IPS DF 4.7 (cell line): ENCODE measurements around the gene RRAD.

ENCODE experiments used
- DNase-seq: peaks from one replicate; pipeline ENCODE4 v3.0.0-alpha.2; 2013; ENCODE audit warnings: low spot score; ENCODE audit errors: extremely low read depth

The RRAD gene

GRCh38 chr16:66881014-66881417 is 44.3 kb downstream of the RRAD start:
- DNase-seq: no peak

DNA sequence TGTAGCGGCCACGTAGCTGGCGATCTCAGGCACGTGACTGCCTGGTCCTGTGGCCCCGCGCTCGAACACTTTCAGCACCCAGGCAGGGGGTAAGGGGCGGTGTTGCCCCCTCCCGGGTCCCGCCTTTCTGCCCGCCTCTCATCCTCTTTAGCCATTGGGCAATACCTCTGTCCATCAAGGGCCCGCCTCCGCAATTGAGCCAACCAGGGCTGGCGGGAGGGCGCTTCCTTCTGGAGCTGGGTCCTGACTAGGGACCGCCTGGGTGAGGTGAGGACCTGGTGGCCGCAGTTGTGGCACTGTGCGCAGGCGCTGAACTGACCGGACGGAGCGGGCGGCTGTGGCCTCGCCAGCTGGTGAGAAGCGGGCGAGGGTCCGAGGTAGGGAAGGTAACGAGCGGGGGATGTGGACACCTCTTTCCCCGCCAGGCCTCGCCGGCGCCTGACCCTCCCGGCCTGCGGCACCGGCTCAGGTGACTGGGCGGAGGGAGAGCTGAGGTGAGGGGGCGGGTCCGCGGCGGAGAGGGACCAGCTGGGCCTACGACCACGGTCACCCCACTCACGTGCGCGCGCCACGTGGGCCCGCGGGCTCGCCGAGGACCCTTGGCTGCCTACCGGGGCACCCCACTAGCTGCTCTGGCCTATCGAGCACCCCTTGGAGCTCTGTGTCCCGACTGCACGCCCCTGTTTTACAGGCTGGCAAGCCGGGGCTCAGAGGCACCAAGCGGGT is 44.9 kb downstream of the RRAD start, which contains the start of gene PDP2:
Gene PDP2, plus strand, starts transcription at position 228 of the 726 bp plus-strand sequence. CDS start 3,770 bp downstream, outside the sequence.
- peak; percentile 90 for DNase-seq

GRCh38 chr16:66878067-66878466 is 47.3 kb downstream of the RRAD start:
- no peak for DNase-seq

DNA sequence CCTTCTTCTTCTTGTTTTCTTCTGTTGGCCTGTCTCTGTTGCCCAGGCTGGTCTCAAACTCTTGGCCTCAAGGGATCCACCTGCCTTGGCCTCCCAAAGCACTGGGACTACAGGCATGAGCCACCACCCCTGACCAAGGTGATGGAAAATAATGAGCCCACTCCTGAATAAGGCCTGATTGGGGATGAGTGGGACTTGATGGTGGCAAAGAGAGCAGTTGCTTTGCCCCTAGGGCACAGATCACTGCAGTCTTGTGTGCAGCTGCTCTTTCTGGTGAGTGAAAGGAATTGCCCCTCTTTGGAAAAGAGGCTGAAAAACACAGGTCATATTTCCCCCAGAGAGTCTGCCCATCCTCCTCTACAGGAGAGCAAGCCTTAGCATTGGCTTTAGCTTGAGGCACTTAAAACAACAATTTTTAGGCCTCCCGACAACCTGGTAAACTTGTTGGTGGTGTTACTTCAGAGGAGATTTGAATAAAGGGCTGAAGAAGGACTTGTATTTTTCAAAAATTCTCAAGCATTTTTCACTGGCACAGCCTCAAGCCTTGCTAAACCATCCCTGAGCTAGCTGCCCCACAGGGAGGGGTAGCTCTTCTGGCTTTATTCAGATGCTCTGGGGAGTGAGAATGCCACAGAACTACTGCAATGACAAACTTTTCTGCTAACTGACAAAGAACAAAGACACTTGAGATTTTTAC is 51.1 kb downstream of the RRAD start:
- DNase-seq: no peak

DNA sequence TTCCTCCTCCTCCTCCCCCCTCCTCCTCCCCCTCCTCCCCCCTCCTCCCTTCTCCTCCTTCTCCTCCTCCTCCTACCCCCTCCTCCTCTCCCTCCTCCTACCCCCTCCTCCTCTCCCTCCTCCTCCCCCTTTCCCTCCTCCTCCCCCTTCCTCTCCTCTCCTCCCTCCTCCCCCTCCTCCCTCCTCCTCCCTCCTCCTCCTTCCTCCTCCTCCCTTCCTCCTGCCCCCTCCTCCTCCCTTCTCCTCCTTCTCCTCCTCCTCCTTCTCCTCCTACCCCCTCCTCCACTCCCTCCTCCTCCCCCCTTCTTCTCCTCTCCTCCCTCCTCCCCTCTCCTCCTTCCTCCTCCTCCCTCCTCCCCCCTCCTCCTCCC is 51.7 kb downstream of the RRAD start:
- no peak for DNase-seq

GRCh38 chr16:66872943-66873684 is 52.2 kb downstream of the RRAD start:
- peak; percentile 72 for DNase-seq

DNA sequence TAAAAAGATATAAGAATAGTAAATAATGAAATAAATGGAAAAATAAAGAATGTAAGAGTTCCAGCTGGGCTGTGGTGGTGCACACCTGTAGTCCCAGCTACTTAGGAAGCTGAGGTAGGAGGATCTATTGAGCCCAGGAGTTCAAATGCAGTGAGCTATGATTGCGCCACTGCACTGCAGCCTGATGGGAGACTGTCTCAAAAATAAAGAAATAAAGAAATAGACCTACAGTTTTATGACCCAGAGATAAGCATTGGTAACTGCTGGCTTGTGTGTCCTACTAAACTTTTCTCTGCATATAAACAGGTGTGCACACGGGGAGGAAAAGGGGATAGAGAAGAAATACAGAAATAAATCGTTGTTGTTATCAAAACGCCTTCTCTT is 52.8 kb downstream of the RRAD start:
- no peak for DNase-seq

DNA sequence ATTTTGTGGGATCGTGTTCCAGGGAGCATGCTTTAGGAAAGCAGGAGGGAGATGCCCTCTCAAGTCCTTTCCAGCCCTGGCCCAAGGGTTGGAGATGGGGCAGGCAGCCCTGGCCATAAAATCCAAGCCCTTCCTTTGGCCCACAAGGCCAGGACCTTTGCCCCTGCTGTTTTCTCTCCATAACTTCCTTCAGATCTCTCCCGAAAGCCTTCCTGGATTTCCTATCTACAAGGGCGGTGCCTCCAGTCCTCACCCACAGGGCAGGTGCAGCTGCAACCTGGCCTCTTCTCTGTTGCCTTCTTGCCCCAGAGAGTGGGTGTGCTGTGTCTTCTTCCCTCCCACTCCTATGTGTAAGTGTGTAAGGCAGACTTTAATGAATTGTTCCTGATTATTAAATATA is 53.5 kb downstream of the RRAD start:
- no peak for DNase-seq
